Mesothelial cell of epicardium (in vitro differentiated cells): ENCODE results near the gene KLHDC9. TPM values are rescaled to one million over a fixed set of nuclear protein-coding genes. Genes with fewer than 3 reads are reported as not detected.

Experiments used
- DNase-seq, 2 experiments: peaks; one replicate each; pipeline ENCODE4 v3.0.0; 2021; ENCODE audit warnings: low spot score in 2 of 2; ENCODE audit not compliant: unreplicated experiment in 2 of 2
- H3K27ac Mint-ChIP-seq: 2 replicates; pipeline ENCODE4 v1.8.0; 2021; ENCODE audit warnings: mixed read lengths
- H3K27me3 Mint-ChIP-seq: 2 replicates; pipeline ENCODE4 v1.8.0; 2021; ENCODE audit warnings: low read depth, mixed read lengths
- H3K36me3 Mint-ChIP-seq: 2 replicates; pipeline ENCODE4 v1.8.0; 2021; ENCODE audit warnings: mixed read lengths
- H3K4me1 Mint-ChIP-seq: 2 replicates; pipeline ENCODE4 v1.8.0; 2021; ENCODE audit warnings: mixed read lengths
- H3K4me3 Mint-ChIP-seq: 2 replicates; pipeline ENCODE4 v1.8.0; 2021; ENCODE audit warnings: mild to moderate bottlenecking, moderate library complexity, mixed read lengths
- H3K9me3 Mint-ChIP-seq: 2 replicates; pipeline ENCODE4 v1.8.0; 2021; ENCODE audit warnings: mixed read lengths
- CTCF ChIP-seq: fragments of 200-600 bp; sonication (generic); IDR thresholded peaks from one replicate; pipeline ENCODE4 v1.5.0; 2021; ENCODE audit warnings: antibody characterized with exemption; ENCODE audit not compliant: unreplicated experiment
- total RNA-seq: library from RNA; stranded (reverse); gene quantifications from 3 replicates; pipeline ENCODE4 v1.2.1, GENCODE V29; 2021

KLHDC9 gene
- total RNA-seq, result 4.2 to 5.4 TPM (median 5.4 TPM) in 3 replicates

DNA sequence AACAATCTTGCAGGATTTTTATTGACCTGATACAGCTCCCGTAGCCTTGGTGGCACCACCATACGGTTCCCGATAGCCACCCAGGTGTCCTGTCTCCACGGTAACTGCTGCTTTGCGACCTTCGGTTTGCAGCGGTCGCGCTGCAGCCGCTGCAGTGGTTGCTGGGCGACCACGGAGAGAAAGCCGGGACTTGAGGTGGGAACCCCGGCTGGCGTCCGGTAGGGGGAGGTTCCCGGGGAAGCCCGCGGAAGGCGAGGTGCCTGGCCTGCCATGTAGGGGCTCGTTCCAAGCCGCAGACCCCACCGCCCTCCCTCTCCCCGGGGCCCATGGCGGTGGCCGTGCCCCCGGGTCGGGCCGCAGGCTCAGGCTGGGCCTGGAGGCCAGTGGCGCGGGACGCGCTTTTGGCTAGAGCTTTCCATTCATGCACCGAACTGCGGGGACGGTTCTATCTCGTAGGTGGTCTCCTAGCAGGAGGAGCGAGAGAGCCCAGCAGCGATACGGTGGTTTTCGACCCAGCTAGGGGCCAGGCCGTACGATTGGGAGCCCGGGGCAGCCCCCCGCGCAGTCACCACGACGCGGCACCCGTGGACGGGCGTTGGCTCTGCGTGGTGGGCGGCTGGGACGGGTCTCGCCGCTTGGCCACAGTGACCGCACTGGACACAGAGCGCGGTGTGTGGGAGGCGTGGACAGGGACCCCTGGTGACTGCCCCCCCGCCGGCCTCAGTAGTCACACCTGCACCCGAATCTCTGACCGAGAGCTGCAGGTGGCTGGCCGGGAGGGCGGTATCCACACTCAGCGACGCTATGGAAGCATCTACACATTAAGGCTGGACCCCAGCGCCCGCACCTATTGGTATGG lies at the start of gene KLHDC9:
TSS of gene KLHDC9 (plus strand) at position 152 of the 859 bp plus-strand sequence. CDS start at position 327, 175 bp downstream.
- no peaks in the 10 kb centered on the region for H3K9me3 Mint-ChIP-seq
- peak within 1 kb of the TSS; percentile 80 for H3K4me3 Mint-ChIP-seq
- H3K36me3 Mint-ChIP-seq, result peaks cover 6% of the 10 kb centered on the region
- no peaks in the 10 kb centered on the region for H3K27me3 Mint-ChIP-seq
- H3K4me1 Mint-ChIP-seq, result peaks cover 28% of the 10 kb centered on the region
- DNase-seq, result peak; percentile 53 to 75
- TF ChIP-seq CTCF, result no peak
- peak within 1 kb of the TSS; percentile 64 for H3K27ac Mint-ChIP-seq

DNA sequence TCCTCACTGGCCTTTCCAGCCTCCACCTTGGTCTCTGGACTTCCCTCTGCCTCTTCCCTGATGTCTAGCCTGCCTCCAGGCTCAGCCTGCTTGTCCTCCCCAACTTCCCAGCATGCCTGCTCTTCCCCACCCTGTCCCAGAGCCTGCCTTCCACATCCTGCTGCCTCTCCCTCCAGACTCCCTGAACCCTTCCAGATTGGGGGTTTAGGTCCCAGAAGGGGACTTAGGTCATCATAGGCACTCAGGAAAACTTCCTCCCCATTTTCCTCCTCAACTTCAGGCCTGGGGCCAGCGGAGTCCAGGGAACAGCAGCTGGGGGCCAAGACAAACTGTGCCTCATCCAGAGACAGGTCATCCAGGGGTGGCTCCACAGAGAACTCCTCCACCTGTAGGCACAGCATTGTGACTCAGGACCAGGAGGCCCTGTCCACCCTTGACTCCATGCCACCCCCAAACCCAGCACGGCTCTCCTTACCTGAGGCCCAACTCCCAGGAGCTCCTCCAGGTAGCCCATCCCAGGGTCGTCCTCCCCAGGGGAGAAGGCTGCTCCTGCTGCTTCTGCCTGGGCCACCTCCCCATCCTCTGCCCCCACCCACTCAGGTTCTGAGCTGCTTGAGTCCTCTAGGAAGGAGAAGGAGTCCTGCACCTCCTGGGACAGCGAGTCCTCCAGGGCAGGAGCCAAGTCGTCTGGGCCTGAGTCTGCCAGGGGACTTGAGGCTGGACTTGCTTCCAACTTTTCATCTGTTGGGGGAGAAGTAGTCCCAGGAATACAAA lies 49.0 kb upstream of the KLHDC9 start:
- no peak overlapping the region for H3K27ac Mint-ChIP-seq
- peaks cover 27% of the 10 kb centered on the region for H3K36me3 Mint-ChIP-seq

GRCh38 chr1:161051219-161051618 lies 46.9 kb upstream of the KLHDC9 start:
- no peaks in the 10 kb centered on the region for H3K27me3 Mint-ChIP-seq
- H3K4me3 Mint-ChIP-seq, result no peak overlapping the region
- H3K36me3 Mint-ChIP-seq, result peaks cover 24% of the 10 kb centered on the region
- peaks cover 5% of the 10 kb centered on the region for H3K4me1 Mint-ChIP-seq
- TF ChIP-seq CTCF, result no peak
- no peak overlapping the region for H3K27ac Mint-ChIP-seq
- no peak for DNase-seq
- H3K9me3 Mint-ChIP-seq, result peaks cover 24% of the 10 kb centered on the region

More for the DNA sequence above, 49.0 kb upstream of the KLHDC9 start:
- DNase-seq, result no peak
- peaks cover 21% of the 10 kb centered on the region for H3K4me1 Mint-ChIP-seq
- peaks cover 24% of the 10 kb centered on the region for H3K9me3 Mint-ChIP-seq
- no peaks in the 10 kb centered on the region for H3K27me3 Mint-ChIP-seq
- no peak overlapping the region for H3K4me3 Mint-ChIP-seq
- no peak for TF ChIP-seq CTCF

- peaks cover 10% of the 10 kb centered on the region for H3K9me3 Mint-ChIP-seq
- no peak for DNase-seq
- peaks cover 11% of the 10 kb centered on the region for H3K36me3 Mint-ChIP-seq
- no peak overlapping the region for H3K4me3 Mint-ChIP-seq
- no peak overlapping the region for H3K27ac Mint-ChIP-seq
- no peaks in the 10 kb centered on the region for H3K27me3 Mint-ChIP-seq
- no peak for TF ChIP-seq CTCF
- H3K4me1 Mint-ChIP-seq, result no peaks in the 10 kb centered on the region
Observed at GRCh38 chr1:161052899-161053298, 45.3 kb upstream of the KLHDC9 start.

GRCh38 chr1:161054232-161054631 lies 43.9 kb upstream of the KLHDC9 start:
- Mint-ChIP-seq H3K4me3 (no peak overlapping the region), H3K27me3 (no peaks in the 10 kb centered on the region), H3K27ac (no peak overlapping the region), H3K4me1 (no peaks in the 10 kb centered on the region), H3K36me3 (peaks cover 1% of the 10 kb centered on the region), H3K9me3 (no peaks in the 10 kb centered on the region)
- no peak for DNase-seq
- no peak for TF ChIP-seq CTCF
